ENCODE data around the gene PGAM2. TPM values are rescaled to one million over a fixed set of nuclear protein-coding genes. Genes with fewer than 3 reads are reported as not detected.

The PGAM2 gene
- total and polyA plus RNA-seq, 7 donors = 214 to 1,581 (median 333) TPM

GRCh38 chr7:44073664-44074348 lies 8.4 kb upstream of the PGAM2 start:
- H3K27me3 ChIP-seq (ENCODE audit: insufficient read depth in 3 of 3, low read length in 2 of 3) = no peaks in the 10 kb centered on the region
- H3K36me3 ChIP-seq (ENCODE audit: insufficient read depth in 1 of 2, low read depth in 1 of 2) = peaks cover 2 to 58% of the 10 kb centered on the region in 2 donors
- intact Hi-C loops (cut with DNase I) = no loop called here
- no peaks in the 10 kb centered on the region for H3K9me3 ChIP-seq
- WGBS, 3 donors = 41 to 51% (median 41%) methylated on average over 26 of the region's 26 CpGs
- peak; percentile 61 to 84 (median 72) for ATAC-seq
- H3K4me3 ChIP-seq = peak overlapping the region; percentile 22
- H3K27ac ChIP-seq = peak overlapping the region; percentile 79
- peaks cover 57% of the 10 kb centered on the region for H3K4me1 ChIP-seq
- peak; percentile 8 for TF ChIP-seq CTCF (IDR thresholded peaks at IDR 0.05)
- peak; percentile 77 to 92 for DNase-seq

GRCh38 chr7:44072364-44073231 lies 7.2 kb upstream of the PGAM2 start:
- ATAC-seq (peak; percentile 41 to 74 (median 63)), DNase-seq (peak; percentile 86 to 91)
- Histone ChIP-seq H3K36me3 (ENCODE audit: insufficient read depth in 1 of 2, low read depth in 1 of 2) (peaks cover 2 to 46% of the 10 kb centered on the region in 2 donors), H3K4me3 (no peak overlapping the region), H3K27me3 (ENCODE audit: insufficient read depth in 3 of 3, low read length in 2 of 3) (no peaks in the 10 kb centered on the region), H3K4me1 (peaks cover 55% of the 10 kb centered on the region), H3K9me3 (no peaks in the 10 kb centered on the region), H3K27ac (peak overlapping the region; percentile 79)
- WGBS, 3 donors = 37 to 44% (median 38%) methylated on average over 12 of the region's 12 CpGs
- TF ChIP-seq CTCF (IDR thresholded peaks at IDR 0.05) = peak; percentile 62
- intact Hi-C loops (cut with DNase I) = no loop called here

- Histone ChIP-seq H3K4me1 (peaks cover 59% of the 10 kb centered on the region), H3K9me3 (no peaks in the 10 kb centered on the region), H3K36me3 (ENCODE audit: insufficient read depth in 1 of 2, low read depth in 1 of 2) (peaks cover 2 to 38% of the 10 kb centered on the region in 2 donors), H3K27ac (peak overlapping the region; percentile 79), H3K4me3 (no peak overlapping the region), H3K27me3 (ENCODE audit: insufficient read depth in 3 of 3, low read length in 2 of 3) (no peaks in the 10 kb centered on the region)
- intact Hi-C loops (cut with DNase I) = no loop called here
- ATAC-seq = peak in 3 of 4 donors; percentile 2 to 25 (median 8)
- DNase-seq = peak; percentile 4 to 35
- 33 to 51% (median 33%) methylated on average over 9 of the region's 9 CpGs for WGBS, 3 donors
- no peak for TF ChIP-seq CTCF (IDR thresholded peaks at IDR 0.05)
Measured at GRCh38 chr7:44071726-44072363, 6.5 kb upstream of the PGAM2 start.

- H3K27ac ChIP-seq = peak overlapping the region; percentile 39
- DNase-seq (peak; percentile 15 to 71), ATAC-seq (no peak)
- no peak overlapping the region for H3K4me3 ChIP-seq
- WGBS, 3 donors = 22 to 44% (median 31%) methylated on average over 7 of the region's 7 CpGs
- peaks cover 79% of the 10 kb centered on the region for H3K4me1 ChIP-seq
- intact Hi-C loops (cut with DNase I) = no loop called here
- H3K27me3 ChIP-seq (ENCODE audit: insufficient read depth in 3 of 3, low read length in 2 of 3) = no peaks in the 10 kb centered on the region
- no peak for TF ChIP-seq CTCF (IDR thresholded peaks at IDR 0.05)
- no peaks in the 10 kb centered on the region for H3K9me3 ChIP-seq
- peaks cover 0 to 3% of the 10 kb centered on the region in 2 donors for H3K36me3 ChIP-seq (ENCODE audit: insufficient read depth in 1 of 2, low read depth in 1 of 2)
Measured at GRCh38 chr7:44068054-44068453, 2.7 kb upstream of the PGAM2 start.

Measured in psoas muscle (tissue), 8 donors.